ENCODE measurements around the gene EEIG1. TPM values are rescaled to one million over a fixed set of nuclear protein-coding genes. Genes with fewer than 3 reads are reported as not detected.

Gene EEIG1
- total and polyA plus RNA-seq, 2 donors (not counting 1 experiment from before 2014, with no cell fraction given): 57.2 to 245 TPM

DNA sequence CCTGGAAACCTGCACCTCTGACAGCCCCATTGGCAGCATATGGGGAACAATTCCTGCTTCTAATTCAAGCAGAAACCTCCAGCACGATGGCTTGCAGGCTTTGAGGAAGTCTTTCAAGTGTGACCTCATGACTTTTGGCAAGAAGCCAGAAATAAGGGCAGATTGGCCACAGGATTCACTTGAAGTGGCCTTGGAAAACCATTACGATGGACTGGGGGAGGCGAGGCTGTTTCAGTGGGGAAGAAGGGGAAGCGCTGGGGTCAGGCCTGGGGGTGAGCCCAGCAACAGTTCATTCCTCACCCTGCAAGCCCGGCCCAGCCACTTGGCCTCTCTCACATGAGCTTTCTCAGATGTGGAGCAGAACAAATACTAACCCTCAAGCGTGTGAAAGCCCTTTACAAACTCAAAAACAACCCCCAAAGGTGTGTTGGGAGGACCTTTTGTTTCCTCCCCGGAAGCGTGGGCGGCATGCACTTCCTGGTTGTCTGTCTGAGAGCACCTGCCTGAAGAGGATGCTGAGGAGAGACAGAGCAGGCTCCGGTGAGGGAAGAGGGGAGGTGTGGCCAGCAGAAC lies 26.9 kb upstream of the EEIG1 start:
- H3K27me3 Mint-ChIP-seq: no peaks in the 10 kb centered on the region
- Histone ChIP-seq H3K9me3 (ENCODE audit: control extremely low read depth in 1 of 3, control insufficient read depth in 2 of 3, insufficient read depth in 1 of 3, low read length in 2 of 3) (peaks cover 0 to 13% (median 3%) of the 10 kb centered on the region in 3 donors), H2AFZ (ENCODE audit: insufficient read depth, low read depth, low read length, poor library complexity, severe bottlenecking) (no peak overlapping the region), H3K27me3 (replicated peaks in 1 of 4; ENCODE audit: control extremely low read depth in 1 of 4, control insufficient read depth in 3 of 4, insufficient read depth in 4 of 4, low read length in 3 of 4) (no peaks in the 10 kb centered on the region), H3K36me3 (replicated peaks in 1 of 2; ENCODE audit: control extremely low read depth in 1 of 2, control insufficient read depth in 1 of 2, extremely low read depth in 1 of 2, insufficient read depth in 2 of 2, low read length in 1 of 2) (no peaks in the 10 kb centered on the region), H3K4me1 (ENCODE audit: control insufficient read depth in 2 of 2, insufficient read depth in 2 of 2, low read length in 2 of 2) (peaks cover 56 to 72% of the 10 kb centered on the region in 2 donors), H3K4me2 (replicated peaks; ENCODE audit: low read depth, low read length, poor library complexity, severe bottlenecking) (peak overlapping the region; percentile 71), H3K4me3 (ENCODE audit: control extremely low read depth in 1 of 5, extremely low read depth in 1 of 5, insufficient read depth in 1 of 5, low read depth in 2 of 5, low read length in 4 of 5) (peak overlapping the region in 3 of 5 experiments; percentile 0 to 35 (median 10)), H4K20me1 (ENCODE audit: control insufficient read depth, insufficient read depth, low read length, poor library complexity, severe bottlenecking) (no peaks in the 10 kb centered on the region), H3K27ac (ENCODE audit: low read length in 2 of 2) (peak overlapping the region; percentile 81 to 93), H3K9ac (ENCODE audit: low read length) (peak overlapping the region; percentile 2), H3K79me2 (ENCODE audit: control insufficient read depth, insufficient read depth, low read length) (no peaks in the 10 kb centered on the region)
- CTCF ChIA-PET: interaction anchor here (1.0 to 3.0 kb wide), 10 partner anchors 9 to 65 kb away, joined by 3 to 27 read pairs (median 7); partner anchors contain the start of gene EEIG1
- peak; percentile 92 for DNase-seq
- peak; percentile 80 for ATAC-seq (ENCODE audit: low read depth)
- no peak for TF ChIP-seq EZH2 (IDR thresholded peaks at IDR 0.05; ENCODE audit: borderline replicate concordance, insufficient read depth, low read depth, low read length, poor library complexity, severe bottlenecking)
- TF ChIP-seq, protein P1, sequence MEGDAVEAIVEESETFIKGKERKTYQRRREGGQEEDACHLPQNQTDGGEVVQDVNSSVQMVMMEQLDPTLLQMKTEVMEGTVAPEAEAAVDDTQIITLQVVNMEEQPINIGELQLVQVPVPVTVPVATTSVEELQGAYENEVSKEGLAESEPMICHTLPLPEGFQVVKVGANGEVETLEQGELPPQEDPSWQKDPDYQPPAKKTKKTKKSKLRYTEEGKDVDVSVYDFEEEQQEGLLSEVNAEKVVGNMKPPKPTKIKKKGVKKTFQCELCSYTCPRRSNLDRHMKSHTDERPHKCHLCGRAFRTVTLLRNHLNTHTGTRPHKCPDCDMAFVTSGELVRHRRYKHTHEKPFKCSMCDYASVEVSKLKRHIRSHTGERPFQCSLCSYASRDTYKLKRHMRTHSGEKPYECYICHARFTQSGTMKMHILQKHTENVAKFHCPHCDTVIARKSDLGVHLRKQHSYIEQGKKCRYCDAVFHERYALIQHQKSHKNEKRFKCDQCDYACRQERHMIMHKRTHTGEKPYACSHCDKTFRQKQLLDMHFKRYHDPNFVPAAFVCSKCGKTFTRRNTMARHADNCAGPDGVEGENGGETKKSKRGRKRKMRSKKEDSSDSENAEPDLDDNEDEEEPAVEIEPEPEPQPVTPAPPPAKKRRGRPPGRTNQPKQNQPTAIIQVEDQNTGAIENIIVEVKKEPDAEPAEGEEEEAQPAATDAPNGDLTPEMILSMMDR (IDR thresholded peaks at IDR 0.05): no peak
- H3K4me3 Mint-ChIP-seq: peak overlapping the region; percentile 82
- peaks cover 2% of the 10 kb centered on the region for H3K9me3 Mint-ChIP-seq (ENCODE audit: insufficient read depth)
- H3K4me1 Mint-ChIP-seq: peaks cover 60% of the 10 kb centered on the region
- 10% methylated on average over 6 of the region's 10 CpGs for WGBS (ENCODE audit: insufficient coverage)
- intact Hi-C loops (cut with micrococcal nuclease): loop anchor here (1.0 to 5.0 kb wide), 5 partner anchors 19 to 35 kb away; partner anchors contain the start of gene EEIG1
- POLR2A ChIA-PET: interaction anchor here (0.8 to 3.2 kb wide), 11 partner anchors 12 to 59 kb away, joined by 3 to 27 read pairs (median 6); partner anchors contain the start of genes EEIG1 and NAIF1
- peak overlapping the region; percentile 91 for H3K27ac Mint-ChIP-seq

Data from B cell (primary cell).